Sigmoid colon (tissue), 7 donors: ENCODE results near the gene CCSER1. TPM values are rescaled to one million over a fixed set of nuclear protein-coding genes. Genes with fewer than 3 reads are reported as not detected.

ENCODE experiments used
- DNase-seq: peaks from one replicate; pipeline ENCODE4 v3.0.0-alpha.2; 2019
- H3K27ac ChIP-seq, 4 donors: fragments of 200-600 bp; sonication (generic); one replicate each; pipeline ENCODE4 v1.5.1; 2016 to 2019; ENCODE audit warnings: mild to moderate bottlenecking in 1 of 4
- H3K27me3 ChIP-seq, 3 donors: fragments of 200-600 bp; sonication (generic); one replicate each; pipeline ENCODE4 v1.5.1; 2019; ENCODE audit warnings: mild to moderate bottlenecking in 1 of 3
- H3K36me3 ChIP-seq, 4 donors: fragments of 200-600 bp; sonication (generic); one replicate each; pipeline ENCODE4 v1.5.1; 2016 to 2019
- H3K4me1 ChIP-seq, 4 donors: fragments of 200-600 bp; sonication (generic); one replicate each; pipeline ENCODE4 v1.5.1; 2017 to 2019
- H3K4me3 ChIP-seq, 4 donors: fragments of 200-600 bp; sonication (generic); one replicate each; pipeline ENCODE4 v1.5.1; 2017 to 2019; ENCODE audit warnings: mild to moderate bottlenecking in 2 of 4, moderate library complexity in 1 of 4
- H3K9me3 ChIP-seq, 4 donors: fragments of 200-600 bp in 3 of 4; sonication (generic) in 3 of 4; one replicate each; pipeline versions ENCODE4 v1.5.1 to v1.6.1; 2013 to 2019
- CTCF ChIP-seq, 4 experiments: fragments of 450-650 bp in 3 of 4; fragments of 200-600 bp in 1 of 4; IDR thresholded peaks; one replicate each; pipeline ENCODE4 v1.5.1; 2016 to 2019; ENCODE audit warnings: antibody characterized with exemption in 4 of 4, mild to moderate bottlenecking in 3 of 4, moderate library complexity in 2 of 4
- EP300 ChIP-seq, 4 donors: sonication (generic); formaldehyde crosslinking; IDR thresholded peaks; one replicate each; pipeline ENCODE4 v1.6.1; 2017; ENCODE audit warnings: antibody characterized with exemption in 4 of 4
- POLR2A ChIP-seq, 2 donors: fragments of 450-650 bp; IDR thresholded peaks; one replicate each; pipeline ENCODE4 v1.6.1; 2016; ENCODE audit warnings: antibody characterized with exemption in 2 of 2, mild to moderate bottlenecking in 2 of 2, moderate library complexity in 2 of 2
- POLR2AphosphoS5 ChIP-seq, 4 donors: sonication (generic); formaldehyde crosslinking; IDR thresholded peaks; one replicate each; pipeline ENCODE4 v1.6.1; 2017; ENCODE audit warnings: antibody characterized with exemption in 4 of 4
- WGBS, 2 donors: extraction: QIAGEN DNeasy Blood & Tissue Kit; methylation state at CpG; one replicate each; pipeline ENCODE4 v1.1.7; 2013; 5-methylcytosine and 5-hydroxymethylcytosine counted together
- intact Hi-C: fragments of 100-400 bp; cut with DNase I; formaldehyde crosslinking; loops from one replicate; pipeline ENCODE4 v1.15.1; 2023
- polyA plus RNA-seq, 3 donors: library from polyadenylated mRNA; stranded (reverse); fragments of 200-250 nt; gene quantifications; one replicate each; pipeline ENCODE4 v1.2.3, GENCODE V29; 2013
- total RNA-seq, 4 donors: library from RNA; depleted of rRNA; stranded (reverse); fragments of >200 nt; gene quantifications; one replicate each; pipeline ENCODE4 v1.1.0, GENCODE V29; 2016
- donor health status: healthy with polysubstance abuse.
- donor health status: Bipolar disorder and iron deficiency.
- donor health status: healthy.

CCSER1 gene
- total and polyA plus RNA-seq, 7 donors, result 1.6 to 7.2 (median 4.2) TPM

DNA sequence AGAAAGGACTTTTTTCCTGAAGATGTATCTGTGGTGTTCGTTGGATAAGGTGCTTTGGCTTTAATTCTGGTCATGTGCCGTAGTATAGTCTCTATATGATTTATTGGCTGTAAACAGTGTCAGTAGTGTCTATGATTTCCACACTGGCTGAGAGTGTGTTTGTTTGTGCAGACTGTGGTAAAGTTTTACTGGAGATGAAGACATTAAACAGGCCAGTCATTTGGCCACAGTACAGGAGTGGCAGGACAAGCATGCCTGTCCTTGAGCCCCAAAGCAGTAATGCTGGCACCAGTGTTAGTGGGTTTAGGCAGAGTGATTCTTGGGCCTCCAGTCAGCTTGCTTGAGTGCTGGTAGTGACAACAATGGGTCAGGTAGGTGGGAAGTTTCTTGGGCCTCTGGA lies 1152.7 kb downstream of the CCSER1 start:
- TF ChIP-seq POLR2A (IDR thresholded peaks at IDR 0.05) (no peak), EP300 (IDR thresholded peaks at IDR 0.05) (no peak), CTCF (IDR thresholded peaks at IDR 0.05) (no peak), POLR2AphosphoS5 (IDR thresholded peaks at IDR 0.05) (no peak)
- 9 to 40% methylated on average over 2 of the region's 2 CpGs for WGBS, 2 donors
- no peaks in the 10 kb centered on the region for H3K36me3 ChIP-seq

DNA sequence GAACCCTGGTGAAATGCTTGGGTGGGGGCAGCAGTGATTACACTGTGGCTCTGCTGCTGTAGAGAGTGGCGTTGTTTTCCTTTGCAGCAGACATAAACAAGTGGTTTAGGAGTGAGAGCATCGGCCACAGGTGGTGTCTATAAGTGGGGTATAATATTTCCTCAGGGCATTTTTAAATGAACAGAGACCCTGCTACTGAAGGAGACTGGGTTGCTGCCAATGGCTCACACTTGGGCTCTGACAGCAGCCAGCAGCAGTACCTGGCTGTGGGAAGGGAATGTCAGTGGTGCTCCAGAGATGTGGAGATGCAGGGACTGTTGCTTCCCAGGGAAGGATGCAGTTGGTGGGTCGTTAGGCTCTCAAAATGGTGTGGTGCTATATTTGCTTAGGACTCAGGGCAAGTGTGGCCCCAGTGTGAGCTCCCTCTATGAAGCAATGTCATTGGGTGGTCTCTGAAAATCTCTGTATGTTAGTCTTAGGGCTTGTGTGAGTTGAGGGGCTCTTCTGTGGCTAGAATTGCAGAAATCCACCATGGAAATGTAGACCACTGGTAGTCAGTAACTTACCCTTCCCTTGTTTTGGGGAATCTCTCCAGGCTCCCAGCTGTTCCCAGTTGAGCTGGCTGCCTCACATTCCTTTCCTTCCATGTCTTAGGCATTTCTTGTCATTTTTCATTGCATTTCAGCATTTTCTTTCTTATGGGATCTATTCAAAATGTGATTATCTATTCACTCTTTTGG lies 1153.5 kb downstream of the CCSER1 start:
- H3K4me1 ChIP-seq, result no peaks in the 10 kb centered on the region
- no peaks in the 10 kb centered on the region for H3K36me3 ChIP-seq
- TF ChIP-seq POLR2A (IDR thresholded peaks at IDR 0.05) (no peak), CTCF (IDR thresholded peaks at IDR 0.05) (no peak), POLR2AphosphoS5 (IDR thresholded peaks at IDR 0.05) (no peak), EP300 (IDR thresholded peaks at IDR 0.05) (no peak)
- H3K9me3 ChIP-seq, result no peaks in the 10 kb centered on the region
- H3K27me3 ChIP-seq, result no peaks in the 10 kb centered on the region
- intact Hi-C loops, result no loop called here
- H3K4me3 ChIP-seq, result no peak overlapping the region
- H3K27ac ChIP-seq, result no peak overlapping the region
- 77 to 80% methylated on average over 3 of the region's 3 CpGs for WGBS, 2 donors
- DNase-seq, result no peak

More for the DNA sequence above, 1152.7 kb downstream of the CCSER1 start:
- H3K4me3 ChIP-seq, result no peak overlapping the region
- no peaks in the 10 kb centered on the region for H3K4me1 ChIP-seq
- no peak for DNase-seq
- no peaks in the 10 kb centered on the region for H3K27me3 ChIP-seq
- intact Hi-C loops, result no loop called here
- H3K9me3 ChIP-seq, result no peaks in the 10 kb centered on the region
- no peak overlapping the region for H3K27ac ChIP-seq

DNA sequence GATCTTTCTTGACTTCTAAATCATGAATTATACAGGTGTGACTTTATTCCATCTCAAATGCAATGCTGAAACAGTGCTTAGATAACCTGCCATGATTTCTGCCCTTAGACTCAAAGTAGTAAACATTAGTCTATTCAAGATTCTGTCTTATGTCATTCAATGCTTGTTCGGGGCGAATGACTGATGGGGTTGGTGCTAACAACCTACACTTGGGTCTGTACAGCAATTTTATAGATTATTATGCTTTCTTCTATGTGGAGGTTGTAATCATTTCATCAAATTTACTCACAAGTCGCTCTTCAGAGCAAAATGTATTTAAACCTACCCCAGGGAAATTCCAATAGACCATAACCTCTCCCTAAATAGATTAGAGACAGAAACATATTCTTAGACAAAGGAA lies 1155.0 kb downstream of the CCSER1 start:
- TF ChIP-seq POLR2AphosphoS5 (IDR thresholded peaks at IDR 0.05) (no peak), POLR2A (IDR thresholded peaks at IDR 0.05) (no peak), EP300 (IDR thresholded peaks at IDR 0.05) (no peak), CTCF (IDR thresholded peaks at IDR 0.05) (no peak)
- H3K27me3 ChIP-seq, result no peaks in the 10 kb centered on the region
- intact Hi-C loops, result no loop called here
- no peaks in the 10 kb centered on the region for H3K4me1 ChIP-seq
- no peaks in the 10 kb centered on the region for H3K36me3 ChIP-seq
- no peak overlapping the region for H3K27ac ChIP-seq
- WGBS, 2 donors, result 86 to 89% methylated on average over 3 of the region's 3 CpGs
- no peak for DNase-seq
- H3K4me3 ChIP-seq, result no peak overlapping the region
- no peaks in the 10 kb centered on the region for H3K9me3 ChIP-seq

DNA sequence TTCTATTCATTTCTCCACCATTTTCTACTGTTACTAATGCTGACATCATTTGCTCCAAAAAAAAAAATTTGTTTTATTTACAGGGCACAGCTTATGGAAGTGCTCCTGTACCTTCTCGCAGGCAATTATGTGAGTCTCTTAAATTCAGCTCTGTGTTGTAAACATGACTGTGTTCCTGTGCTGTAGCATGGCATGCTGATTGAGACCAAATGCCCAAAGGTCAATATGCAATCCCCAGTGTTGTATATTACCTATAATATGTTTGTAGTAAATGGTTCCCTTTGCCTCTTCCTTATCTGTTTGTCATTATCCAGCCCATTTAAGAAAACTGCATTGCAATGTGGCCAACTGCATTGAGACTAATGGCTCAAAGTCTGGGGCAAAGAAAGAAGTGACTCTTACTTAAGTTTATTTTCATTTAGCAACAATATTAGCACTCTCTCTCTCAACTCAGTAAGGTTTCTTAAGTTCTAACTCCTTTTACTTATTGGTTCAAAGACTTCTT lies 1156.6 kb downstream of the CCSER1 start:
- H3K9me3 ChIP-seq, result no peaks in the 10 kb centered on the region
- no peaks in the 10 kb centered on the region for H3K27me3 ChIP-seq
- no peaks in the 10 kb centered on the region for H3K36me3 ChIP-seq
- H3K27ac ChIP-seq, result no peak overlapping the region
- DNase-seq, result no peak
- no peak overlapping the region for H3K4me3 ChIP-seq
- intact Hi-C loops, result no loop called here
- TF ChIP-seq EP300 (IDR thresholded peaks at IDR 0.05), result no peak
- TF ChIP-seq POLR2A (IDR thresholded peaks at IDR 0.05), result no peak
- no peak for TF ChIP-seq CTCF (IDR thresholded peaks at IDR 0.05)
- no peak for TF ChIP-seq POLR2AphosphoS5 (IDR thresholded peaks at IDR 0.05)
- no peaks in the 10 kb centered on the region for H3K4me1 ChIP-seq
- 8 to 57% methylated on average over 1 of the region's 1 CpG for whole genome bisulfite sequencing, 2 donors
